G401.6 (cell line): ENCODE data around the gene FBXW2.
"Not testable (repeated sequence)": the region's sequence is repeated elsewhere in the genome, so short reads cannot be mapped to it uniquely, and the experiment has no call there.

Experiments
- FAIRE-seq: peaks from 2 replicates; lab custom pipeline; 2012; peaks lifted over from hg19 to GRCh38; lab: Jason Lieb, UNC

FBXW2 gene

DNA sequence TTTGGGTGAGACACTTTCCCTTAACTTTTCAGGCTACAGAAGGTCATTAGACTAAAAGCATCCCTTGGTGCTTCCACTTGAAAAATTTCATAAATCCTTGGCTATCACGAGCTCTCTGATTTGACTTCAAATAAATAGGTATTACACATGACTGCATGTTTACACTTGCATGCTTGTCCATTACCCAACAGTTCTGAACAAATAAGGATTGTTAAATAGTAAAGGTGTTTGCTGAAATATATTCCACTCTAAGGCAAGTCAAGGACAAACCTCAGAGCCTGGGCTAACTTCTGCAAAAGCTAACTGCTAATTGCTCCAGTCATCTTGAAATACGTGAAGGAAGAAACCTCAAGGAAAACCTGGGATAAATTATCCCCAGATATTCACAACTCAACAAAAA is 14.5 kb downstream of the FBXW2 start:
- no peak for FAIRE-seq

GRCh38 chr9:120777229-120777628 is 16.0 kb downstream of the FBXW2 start:
- FAIRE-seq, result no peak

DNA sequence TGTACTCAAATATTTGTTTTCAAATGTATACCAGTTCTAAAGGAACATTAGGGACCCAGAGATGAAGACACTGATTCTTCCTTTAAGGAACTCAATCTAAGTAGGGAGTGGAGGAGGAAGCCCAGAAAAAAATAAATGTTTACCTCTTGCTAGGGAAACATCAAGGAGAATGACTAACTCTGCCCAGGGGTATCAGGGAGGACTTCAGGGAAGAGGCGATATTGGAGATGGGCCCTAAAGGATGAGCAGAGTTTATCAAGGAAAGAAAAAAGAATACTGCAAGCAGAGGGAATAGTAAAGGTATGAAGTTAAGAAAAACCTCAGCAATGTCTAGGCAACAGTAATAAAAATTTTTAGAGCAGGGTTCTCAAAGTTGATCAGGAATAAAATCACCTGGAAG is 16.4 kb downstream of the FBXW2 start:
- no peak for FAIRE-seq

DNA sequence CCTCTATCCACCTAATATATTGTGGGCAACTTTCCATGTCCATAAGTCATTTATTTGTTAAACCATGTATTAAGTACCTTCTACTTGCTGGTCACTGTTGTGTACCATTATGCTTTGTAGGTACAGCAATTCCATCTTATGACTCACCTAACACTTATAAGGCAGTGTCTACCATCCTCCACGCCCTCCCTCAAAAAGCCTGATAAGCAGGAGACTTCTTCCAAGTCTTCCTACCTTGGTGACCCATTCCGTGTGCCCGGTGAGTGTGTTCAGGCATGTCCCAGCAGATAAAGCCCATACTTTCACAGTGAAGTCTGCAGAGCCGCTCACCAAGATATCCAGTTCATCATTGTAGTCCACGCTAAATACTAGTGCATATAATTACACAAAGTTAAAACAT is 17.4 kb downstream of the FBXW2 start:
- FAIRE-seq, result no peak

GRCh38 chr9:120774719-120775118 is 18.5 kb downstream of the FBXW2 start:
- FAIRE-seq, result no peak

GRCh38 chr9:120773256-120773655 is 20.0 kb downstream of the FBXW2 start:
- no peak for FAIRE-seq

DNA sequence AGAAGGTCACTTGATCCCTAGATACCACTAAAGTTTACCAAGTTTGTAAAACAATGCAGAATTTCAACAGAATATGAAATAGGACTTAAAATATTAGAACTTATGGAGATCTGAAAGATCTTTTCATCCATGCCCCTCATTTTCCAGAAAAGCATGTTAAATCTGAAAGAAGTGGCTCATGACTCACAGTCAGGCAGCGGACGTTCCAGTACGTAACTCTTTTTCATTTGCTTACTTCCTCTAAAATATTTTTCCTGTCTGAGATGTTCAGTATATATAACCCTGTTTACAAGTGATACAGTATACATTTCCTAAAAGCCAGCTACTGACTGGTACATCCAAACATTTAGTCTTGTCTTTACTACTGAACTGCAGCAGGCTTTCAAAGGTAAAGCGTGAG is 22.3 kb downstream of the FBXW2 start:
- no peak for FAIRE-seq

DNA sequence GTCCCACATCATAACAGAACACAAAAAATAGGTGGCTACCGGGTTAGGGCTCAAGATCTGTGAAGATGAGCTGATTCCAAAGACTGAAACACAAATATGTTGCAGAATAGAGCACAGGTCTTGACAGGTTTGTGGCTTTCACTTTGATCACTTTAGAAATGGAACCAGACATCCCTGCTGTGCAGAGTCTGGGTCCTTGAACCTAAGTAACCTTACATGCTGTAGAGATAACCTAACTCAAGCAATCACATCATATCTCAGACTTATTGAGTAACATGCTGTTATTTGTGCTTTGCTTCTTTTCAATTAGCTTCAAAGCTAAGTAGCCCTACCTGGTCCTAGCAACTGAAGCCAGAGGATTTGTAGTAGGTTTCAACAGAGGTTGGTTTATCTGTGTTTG is 24.3 kb downstream of the FBXW2 start:
- FAIRE-seq, result no peak

GRCh38 chr9:120768247-120768646 is 25.0 kb downstream of the FBXW2 start:
- no peak for FAIRE-seq

GRCh38 chr9:120767451-120767850 is 25.8 kb downstream of the FBXW2 start:
- FAIRE-seq, result no peak

GRCh38 chr9:120765910-120766425 is 27.2 kb downstream of the FBXW2 start:
- FAIRE-seq, result no peak

DNA sequence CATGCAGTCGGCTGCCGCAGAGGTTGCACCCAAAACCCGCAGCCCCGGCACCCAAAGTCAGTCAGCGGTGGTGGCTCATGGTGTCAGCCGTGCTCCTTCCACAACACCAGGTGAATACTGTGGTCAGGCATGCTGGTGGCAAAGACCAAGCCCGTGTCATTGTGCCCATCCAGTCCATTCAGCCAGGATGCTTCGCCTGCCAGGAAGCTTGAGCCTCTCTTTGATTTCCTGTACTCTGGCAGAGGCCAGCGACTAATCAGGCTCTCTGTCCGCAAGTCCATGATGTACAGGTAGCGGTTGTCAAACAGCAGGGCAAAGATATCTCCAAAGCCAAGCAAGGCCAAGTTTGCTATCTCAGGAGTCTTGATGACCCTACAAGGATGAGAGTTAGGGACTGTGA is 28.7 kb downstream of the FBXW2 start:
- no peak for FAIRE-seq

DNA sequence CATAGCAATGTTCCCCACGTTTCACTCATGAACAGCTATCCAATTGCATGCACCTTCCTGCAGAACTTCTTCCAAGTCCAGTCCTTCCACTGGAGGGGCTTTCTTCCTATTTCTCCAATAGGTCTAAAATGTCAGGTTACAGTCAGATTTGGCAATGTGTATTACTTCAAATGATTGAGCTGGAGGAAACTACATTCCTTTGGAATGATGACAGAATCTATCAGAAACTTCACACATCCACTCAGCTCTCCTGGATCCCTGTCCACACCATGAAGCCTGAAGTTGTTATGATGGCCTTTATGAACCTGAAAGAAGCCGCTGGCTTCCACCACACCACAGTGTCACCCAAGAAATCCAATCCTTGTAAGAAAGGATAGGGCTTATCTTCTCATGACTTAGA is 32.2 kb downstream of the FBXW2 start:
- FAIRE-seq, result no peak

DNA sequence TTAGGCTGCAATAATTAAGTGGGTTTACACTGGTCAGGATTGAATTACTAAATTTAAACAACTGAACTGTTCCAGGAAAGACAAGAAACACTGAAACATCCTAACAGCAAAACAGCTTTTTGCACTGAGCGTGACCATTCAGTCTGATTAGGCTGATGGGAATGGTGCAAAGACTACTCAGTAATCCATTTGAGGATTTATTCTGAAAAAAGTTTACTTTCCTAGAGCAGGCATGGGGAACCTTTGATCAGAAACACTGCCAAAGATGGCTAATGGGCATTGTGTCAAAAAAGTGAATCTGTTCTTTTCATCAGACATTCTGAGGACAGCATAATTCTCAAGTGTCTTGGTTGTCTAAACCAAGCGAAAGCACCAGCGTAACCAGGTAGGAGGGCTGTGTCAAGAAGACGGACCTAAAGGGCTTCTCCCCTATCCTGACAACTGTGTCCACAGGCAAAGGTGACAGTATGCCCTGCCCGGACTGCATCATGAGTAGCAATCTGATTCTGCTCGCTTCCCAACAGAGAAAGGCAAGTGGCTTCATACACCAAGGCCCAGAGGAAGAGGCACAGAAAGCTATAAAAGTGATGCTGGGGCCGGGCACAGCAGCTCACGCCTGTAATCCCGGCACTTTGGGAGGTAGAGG is 33.3 kb downstream of the FBXW2 start:
- FAIRE-seq, result no peak

DNA sequence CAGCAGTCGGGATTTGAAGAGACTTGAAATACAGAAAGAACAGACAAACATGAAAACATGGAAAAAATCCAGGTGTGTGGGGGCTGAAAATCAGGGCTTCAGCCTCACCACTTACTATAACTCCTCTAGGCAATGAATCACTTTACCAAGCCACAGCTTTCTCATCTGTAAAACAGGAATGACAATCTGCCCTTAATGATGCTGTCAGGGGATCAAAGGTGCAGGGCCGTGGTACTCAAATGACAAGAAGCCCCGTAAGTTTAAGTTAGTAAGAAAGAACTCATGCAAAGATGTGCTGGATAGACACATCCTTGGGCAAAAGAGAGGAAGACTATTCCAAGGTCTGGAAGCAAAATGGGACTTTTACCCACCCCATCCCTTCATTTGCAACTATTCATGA is 34.7 kb downstream of the FBXW2 start:
- no peak for FAIRE-seq

- FAIRE-seq, result no peak
These were observed 35.9 kb downstream of the FBXW2 start for GRCh38 chr9:120757026-120757913.

DNA sequence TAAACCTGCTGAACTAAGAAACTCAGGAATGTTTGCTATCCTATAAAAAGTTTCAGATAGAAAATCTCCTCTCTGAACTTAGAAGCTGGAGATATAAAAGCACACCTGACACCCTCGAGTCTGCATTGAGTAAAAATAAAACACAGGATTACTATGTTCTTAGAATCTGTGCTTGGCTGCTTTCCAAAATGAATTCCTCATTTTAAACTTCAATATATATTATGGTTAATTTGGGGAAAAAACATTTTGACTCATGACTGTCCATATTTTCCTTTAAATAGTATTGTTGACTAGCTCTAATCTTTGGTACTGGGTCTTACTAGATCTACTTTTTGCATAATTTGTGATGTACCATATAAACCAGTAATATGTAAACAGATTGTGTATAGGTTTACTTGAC is 36.7 kb downstream of the FBXW2 start:
- FAIRE-seq, result no peak

DNA sequence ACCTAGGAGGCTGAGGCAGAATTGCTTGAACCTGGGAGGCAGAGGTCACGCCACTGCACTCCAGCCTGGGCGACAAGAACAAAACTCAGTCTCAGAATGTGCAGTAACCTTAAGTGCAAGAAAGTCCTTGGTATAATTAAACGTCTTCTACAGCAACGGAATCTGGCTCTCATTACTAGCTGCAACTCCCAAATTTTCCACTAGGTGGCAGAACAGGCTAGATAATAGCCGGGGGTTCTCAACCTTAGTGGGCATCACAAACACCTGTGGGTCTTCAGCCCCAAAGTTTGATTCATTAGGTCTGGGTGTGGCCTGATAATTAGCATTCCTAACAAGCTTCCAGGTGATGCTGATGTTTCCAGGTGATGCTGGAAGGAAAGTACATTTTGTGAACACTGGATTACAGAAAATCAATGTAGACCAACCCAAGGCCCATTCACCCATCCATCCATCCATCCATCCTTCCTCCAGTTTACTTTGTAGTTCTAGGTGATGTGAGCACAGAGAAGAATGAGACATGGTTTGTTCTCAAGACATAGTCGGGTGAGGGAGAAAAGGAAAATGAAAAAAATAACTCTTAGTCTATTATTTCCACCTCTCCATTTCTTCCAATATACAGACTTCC is 37.3 kb downstream of the FBXW2 start:
- peak; percentile 40 for FAIRE-seq

DNA sequence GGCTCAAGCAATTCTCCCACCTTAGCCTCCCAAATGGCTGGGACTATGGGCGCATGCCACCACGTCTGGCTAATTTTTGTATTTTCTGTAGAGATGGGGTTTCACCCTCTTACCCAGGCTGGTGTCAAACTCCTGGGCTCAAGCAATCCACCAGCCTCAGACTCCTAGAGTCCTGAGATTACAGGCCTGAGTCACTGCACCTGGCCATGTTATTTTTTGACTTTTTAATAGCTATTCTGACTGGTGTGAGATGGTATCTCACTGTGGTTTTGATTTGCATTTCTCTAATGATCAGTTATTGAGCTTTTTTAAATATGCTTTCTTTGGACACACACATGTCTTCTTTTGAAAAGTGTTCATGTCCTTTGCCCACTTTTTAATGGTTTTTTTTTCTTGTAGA is 38.2 kb downstream of the FBXW2 start:
- FAIRE-seq, result no peak

GRCh38 chr9:120750421-120750820 is 42.8 kb downstream of the FBXW2 start:
- no peak for FAIRE-seq

DNA sequence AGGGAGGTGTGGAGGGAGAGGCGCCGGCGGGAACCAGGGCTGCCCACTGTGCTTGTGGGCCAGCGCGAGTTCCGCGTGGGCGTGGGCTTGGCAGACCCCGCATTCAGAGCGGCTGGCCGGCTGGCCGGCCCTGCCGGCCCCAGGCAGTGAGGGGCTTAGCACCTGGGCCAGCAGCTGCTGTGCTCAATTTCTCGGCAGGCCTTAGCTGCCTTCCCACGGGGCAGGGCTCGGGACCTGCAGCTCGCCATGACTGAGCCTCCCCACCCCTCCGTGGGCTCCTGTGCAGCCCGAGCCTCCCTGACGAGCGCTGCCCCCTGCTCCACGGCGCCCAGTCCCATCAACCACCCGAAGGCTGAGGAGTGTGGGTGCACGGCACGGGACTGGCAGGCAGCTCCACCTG is 46.9 kb downstream of the FBXW2 start:
- FAIRE-seq, result not testable (repeated sequence)

GRCh38 chr9:120745278-120745677 is 47.9 kb downstream of the FBXW2 start:
- FAIRE-seq, result no peak

- FAIRE-seq, result no peak
These were observed 50.2 kb downstream of the FBXW2 start for GRCh38 chr9:120742951-120743416.
